NCI-H748 treated with DMSO at 0.1 percent for 48 hours (cell line): ENCODE measurements around the gene SP2.
"Not testable (repeated sequence)": the region's sequence is repeated elsewhere in the genome, so short reads cannot be mapped to it uniquely, and the experiment has no call there.

Experiments used
- DNase-seq: peaks from one replicate; lab custom pipeline; 2025; lab: John Stamatoyannopoulos, UW

SP2 gene

GRCh38 chr17:47924785-47925677 lies 29.0 kb downstream of the SP2 start:
- DNase-seq, result no peak

GRCh38 chr17:47925678-47925988 lies 29.6 kb downstream of the SP2 start:
- no peak for DNase-seq

- no peak for DNase-seq
Measured at GRCh38 chr17:47927821-47928400, 31.9 kb downstream of the SP2 start.

- no peak for DNase-seq
Measured at GRCh38 chr17:47928415-47928814, 32.4 kb downstream of the SP2 start.

- no peak for DNase-seq
Measured at GRCh38 chr17:47929218-47930000, 33.4 kb downstream of the SP2 start.

- DNase-seq, result no peak
Measured at GRCh38 chr17:47931848-47932247, 35.8 kb downstream of the SP2 start.

- DNase-seq, result no peak
Measured at GRCh38 chr17:47934856-47935255, 38.8 kb downstream of the SP2 start.

GRCh38 chr17:47935468-47935867 lies 39.4 kb downstream of the SP2 start:
- not testable (repeated sequence) for DNase-seq

- DNase-seq, result no peak
Measured at GRCh38 chr17:47935961-47936360, 39.9 kb downstream of the SP2 start.

- DNase-seq, result no peak
Measured at GRCh38 chr17:47937941-47938340, 41.9 kb downstream of the SP2 start.

GRCh38 chr17:47941246-47942095 lies 45.4 kb downstream of the SP2 start, which contains the start of gene PNPO:
PNPO (plus strand) TSS chr17:47941571; CDS start chr17:47941676, 105 bp downstream.
- peak; percentile 96 for DNase-seq

- DNase-seq, result no peak
Measured at GRCh38 chr17:47942096-47942510, 46.1 kb downstream of the SP2 start.

GRCh38 chr17:47942568-47942967 lies 46.5 kb downstream of the SP2 start:
- no peak for DNase-seq

GRCh38 chr17:47945080-47945479 lies 49.0 kb downstream of the SP2 start:
- DNase-seq, result no peak

- DNase-seq, result no peak
Measured at GRCh38 chr17:47945529-47946508, 49.8 kb downstream of the SP2 start.

GRCh38 chr17:47946516-47946915 lies 50.5 kb downstream of the SP2 start:
- no peak for DNase-seq

GRCh38 chr17:47946929-47947397 lies 50.9 kb downstream of the SP2 start:
- DNase-seq, result peak; percentile 47

- DNase-seq, result no peak
Measured at GRCh38 chr17:47948706-47949196, 52.7 kb downstream of the SP2 start.

- DNase-seq, result peak; percentile 66
Measured at GRCh38 chr17:47949197-47949759, 53.2 kb downstream of the SP2 start.

- DNase-seq, result no peak
Measured at GRCh38 chr17:47949946-47950345, 53.9 kb downstream of the SP2 start.
